Spleen (tissue), 11 donors: ENCODE measurements around the gene ATG7. TPM values are rescaled to one million over a fixed set of nuclear protein-coding genes. Genes with fewer than 3 reads are reported as not detected.
"Not testable (repeated sequence)": the region's sequence is repeated elsewhere in the genome, so short reads cannot be mapped to it uniquely, and the experiment has no call there.

Experiments
- DNase-seq: peaks from one replicate; pipeline ENCODE4 v3.0.0-alpha.2; 2020
- H3K27ac ChIP-seq, 8 donors: fragments of 200-600 bp; sonication (generic) in 7 of 8; 1 replicate in 4 of 8; 2 replicates in 4 of 8; pipeline versions ENCODE4 v1.5.0 to v1.8.0; 2016 to 2021; ENCODE audit warnings: inconsistent platforms in 4 of 8, mild to moderate bottlenecking in 4 of 8, moderate library complexity in 1 of 8
- H3K27me3 ChIP-seq, 7 donors: fragments of 200-600 bp; sonication (generic) in 6 of 7; replicated peaks in 1 of 7; 1 replicate in 4 of 7; 2 replicates in 3 of 7; pipeline versions ENCODE4 v1.5.0 to v1.8.0; 2016 to 2021; ENCODE audit warnings: inconsistent platforms in 3 of 7, mild to moderate bottlenecking in 1 of 7
- H3K36me3 ChIP-seq, 6 donors: fragments of 200-600 bp; sonication (generic) in 5 of 6; 1 replicate in 4 of 6; 2 replicates in 2 of 6; pipeline versions ENCODE4 v1.5.0 to v1.8.0; 2016 to 2021; ENCODE audit warnings: inconsistent platforms in 2 of 6
- H3K4me1 ChIP-seq, 6 donors: fragments of 200-600 bp; sonication (generic) in 5 of 6; 1 replicate in 3 of 6; 2 replicates in 3 of 6; pipeline versions ENCODE4 v1.5.0 to v1.8.0; 2016 to 2021; ENCODE audit warnings: inconsistent platforms in 3 of 6
- H3K4me3 ChIP-seq, 8 donors: fragments of 200-600 bp; sonication (generic) in 7 of 8; 1 replicate in 4 of 8; 2 replicates in 4 of 8; pipeline versions ENCODE4 v1.5.0 to v1.8.0; 2016 to 2021; ENCODE audit warnings: inconsistent platforms in 4 of 8, mild to moderate bottlenecking in 4 of 8, moderate library complexity in 2 of 8
- H3K9me3 ChIP-seq, 8 donors: fragments of 200-600 bp; sonication (generic) in 7 of 8; 1 replicate in 4 of 8; 2 replicates in 4 of 8; pipeline versions ENCODE4 v1.5.0 to v1.8.0; 2016 to 2021; ENCODE audit warnings: inconsistent platforms in 4 of 8
- CTCF ChIP-seq, 11 experiments: fragments of 200-600 bp in 7 of 11; fragments of 450-650 bp in 4 of 11; sonication (generic) in 4 of 11; IDR thresholded peaks in 8 of 11; conservative IDR thresholded peaks in 3 of 11; 1 replicate in 7 of 11; 2 replicates in 4 of 11; pipeline versions ENCODE4 v1.4.0 to v1.8.0; 2016 to 2021; ENCODE audit warnings: antibody characterized with exemption in 11 of 11, inconsistent platforms in 4 of 11, mild to moderate bottlenecking in 1 of 11
- POLR2A ChIP-seq, 3 donors: fragments of 450-650 bp; IDR thresholded peaks; one replicate each; pipeline ENCODE4 v1.5.1; 2017; ENCODE audit warnings: antibody characterized with exemption in 3 of 3, mild to moderate bottlenecking in 1 of 3
- POLR2AphosphoS5 ChIP-seq, 3 donors: sonication (generic); formaldehyde crosslinking; IDR thresholded peaks; one replicate each; pipeline ENCODE4 v1.5.1; 2017; ENCODE audit warnings: antibody characterized with exemption in 3 of 3
- WGBS, 5 donors: extraction: QIAGEN DNeasy Blood & Tissue Kit in 3 of 5; methylation state at CpG; one replicate each; pipeline versions ENCODE4 v1.1.5 to v1.1.7; 2013 to 2018; 5-methylcytosine and 5-hydroxymethylcytosine counted together
- intact Hi-C: fragments of 100-400 bp; cut with DNase I; formaldehyde crosslinking; loops from one replicate; pipeline ENCODE4 v1.15.0; 2023; ENCODE audit warnings: low total_unique reads
- polyA plus RNA-seq, 3 donors: library from polyadenylated mRNA; stranded (reverse); fragments of 200-250 nt; gene quantifications; one replicate each; pipeline ENCODE4 v1.2.1, GENCODE V29; 2013
- total RNA-seq, 7 donors: library from RNA; depleted of rRNA in 3 of 7; stranded (reverse); fragments of >200 nt in 3 of 7; fragmentation: NEBNext Ultra II Directional in 4 of 7; extraction: Animal tissue kit (Norgen Biotek cat#: 25700) in 4 of 7; gene quantifications; one replicate each; pipeline versions ENCODE4 v1.1.0 to v1.2.1, GENCODE V29; 2016 to 2021
- donor health status: healthy with polysubstance abuse.
- donor health status: DM: no; HTN: no; CAD: no; lungs with moderate emphysema.
- donor health status: DM: no; HTN: no; CAD: no.
- donor health status: Bipolar disorder and iron deficiency.
- donor health status: healthy.
- donor health status: DM: no; HTN: no; CAD: no.
- donor health status: DM: yes; HTN: yes; CAD: no.

ATG7 gene
- total and polyA plus RNA-seq, 10 donors: 7.5 to 114 (median 77.1) TPM

GRCh38 chr3:11591391-11592282 is 319.4 kb downstream of the ATG7 start:
- Histone ChIP-seq H3K9me3 (no peaks in the 10 kb centered on the region), H3K27me3 (no peaks in the 10 kb centered on the region), H3K4me1 (peaks cover 14 to 73% (median 43%) of the 10 kb centered on the region in 6 donors), H3K36me3 (peaks cover 0 to 42% (median 0%) of the 10 kb centered on the region in 6 donors), H3K27ac (peak overlapping the region in 6 of 8 donors; percentile 18 to 66 (median 36)), H3K4me3 (no peak overlapping the region)
- 39 to 56% (median 47%) methylated on average over 9 of the region's 9 CpGs for WGBS, 5 donors
- intact Hi-C loops: no loop called here
- no peak for DNase-seq
- TF ChIP-seq CTCF (IDR thresholded peaks at IDR 0.05 in 8 of 11, conservative IDR thresholded peaks at IDR 0.05 in 3 of 11) (no peak), POLR2A (IDR thresholded peaks at IDR 0.05) (no peak), POLR2AphosphoS5 (IDR thresholded peaks at IDR 0.05) (peak in 1 of 3 donors; percentile 9)

GRCh38 chr3:11592445-11593298 is 320.5 kb downstream of the ATG7 start:
- 72 to 80% (median 76%) methylated on average over 14 of the region's 14 CpGs for WGBS, 5 donors
- Histone ChIP-seq H3K9me3 (no peaks in the 10 kb centered on the region), H3K4me3 (no peak overlapping the region), H3K4me1 (peaks cover 14 to 62% (median 40%) of the 10 kb centered on the region in 6 donors), H3K27ac (peak overlapping the region in 6 of 8 donors; percentile 7 to 66 (median 32)), H3K36me3 (peaks cover 0 to 41% (median 0%) of the 10 kb centered on the region in 6 donors), H3K27me3 (no peaks in the 10 kb centered on the region)
- TF ChIP-seq POLR2AphosphoS5 (IDR thresholded peaks at IDR 0.05) (no peak), CTCF (IDR thresholded peaks at IDR 0.05 in 8 of 11, conservative IDR thresholded peaks at IDR 0.05 in 3 of 11) (no peak), POLR2A (IDR thresholded peaks at IDR 0.05) (no peak)
- intact Hi-C loops: no loop called here
- DNase-seq: no peak

GRCh38 chr3:11593318-11594034 is 321.3 kb downstream of the ATG7 start:
- TF ChIP-seq CTCF (IDR thresholded peaks at IDR 0.05 in 8 of 11, conservative IDR thresholded peaks at IDR 0.05 in 3 of 11) (no peak), POLR2AphosphoS5 (IDR thresholded peaks at IDR 0.05) (no peak), POLR2A (IDR thresholded peaks at IDR 0.05) (no peak)
- H3K36me3 ChIP-seq: peaks cover 0 to 33% (median 0%) of the 10 kb centered on the region in 6 donors
- WGBS, 5 donors: 65 to 80% (median 77%) methylated on average over 10 of the region's 10 CpGs
- H3K4me1 ChIP-seq: peaks cover 9 to 61% (median 38%) of the 10 kb centered on the region in 6 donors
- peak overlapping the region in 3 of 8 donors; percentile 46 to 66 (median 50) for H3K27ac ChIP-seq
- H3K9me3 ChIP-seq: no peaks in the 10 kb centered on the region
- H3K27me3 ChIP-seq: no peaks in the 10 kb centered on the region
- no peak overlapping the region for H3K4me3 ChIP-seq
- no peak for DNase-seq
- intact Hi-C loops: no loop called here

GRCh38 chr3:11595024-11595423 is 322.8 kb downstream of the ATG7 start:
- H3K4me1 ChIP-seq: peaks cover 9 to 55% (median 29%) of the 10 kb centered on the region in 6 donors
- intact Hi-C loops, H3K9me3 ChIP-seq, DNase-seq, H3K27ac ChIP-seq, H3K27me3 ChIP-seq, H3K4me3 ChIP-seq: not testable (repeated sequence)
- H3K36me3 ChIP-seq: peaks cover 0 to 42% (median 2%) of the 10 kb centered on the region in 6 donors
- WGBS, 5 donors: 85 to 92% (median 91%) methylated on average over 5 of the region's 5 CpGs
